DND-41 (cell line): ENCODE data around the gene KDSR.

Experiments used
- EZH2 ChIP-seq: IDR thresholded peaks from 3 replicates; pipeline ENCODE4 v1.6.1; 2012; ENCODE audit warnings: borderline replicate concordance, low read depth, mild to moderate bottlenecking, moderate library complexity, low read length, inconsistent platforms; ENCODE audit not compliant: severe bottlenecking
- TF ChIP-seq, protein P1 (sequence below): IDR thresholded peaks from 2 replicates; pipeline ENCODE4 v1.5.1; 2012; ENCODE audit warnings: borderline replicate concordance, low read length, moderate library complexity, mild to moderate bottlenecking; ENCODE audit not compliant: poor library complexity, severe bottlenecking; ENCODE audit errors: extremely low read depth

DNA sequence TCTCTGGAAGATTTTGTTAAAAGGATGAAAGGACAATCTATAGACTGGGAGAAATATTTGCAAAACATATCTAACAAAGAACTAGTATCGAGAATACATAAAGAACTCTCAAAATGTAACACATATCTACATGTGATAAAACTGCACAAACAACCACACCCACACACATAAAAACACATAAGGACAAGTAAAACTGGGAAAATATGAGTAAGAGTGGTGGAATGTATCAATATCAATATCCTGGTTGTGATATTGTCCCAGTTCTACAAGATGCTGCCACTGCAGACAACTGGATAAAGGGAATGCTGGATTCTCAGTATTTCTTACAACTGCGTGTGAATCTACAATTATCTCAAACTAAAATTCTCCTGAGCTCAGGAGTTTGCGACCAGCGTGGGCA is 45.9 kb upstream of the KDSR start:
- TF ChIP-seq, protein P1, sequence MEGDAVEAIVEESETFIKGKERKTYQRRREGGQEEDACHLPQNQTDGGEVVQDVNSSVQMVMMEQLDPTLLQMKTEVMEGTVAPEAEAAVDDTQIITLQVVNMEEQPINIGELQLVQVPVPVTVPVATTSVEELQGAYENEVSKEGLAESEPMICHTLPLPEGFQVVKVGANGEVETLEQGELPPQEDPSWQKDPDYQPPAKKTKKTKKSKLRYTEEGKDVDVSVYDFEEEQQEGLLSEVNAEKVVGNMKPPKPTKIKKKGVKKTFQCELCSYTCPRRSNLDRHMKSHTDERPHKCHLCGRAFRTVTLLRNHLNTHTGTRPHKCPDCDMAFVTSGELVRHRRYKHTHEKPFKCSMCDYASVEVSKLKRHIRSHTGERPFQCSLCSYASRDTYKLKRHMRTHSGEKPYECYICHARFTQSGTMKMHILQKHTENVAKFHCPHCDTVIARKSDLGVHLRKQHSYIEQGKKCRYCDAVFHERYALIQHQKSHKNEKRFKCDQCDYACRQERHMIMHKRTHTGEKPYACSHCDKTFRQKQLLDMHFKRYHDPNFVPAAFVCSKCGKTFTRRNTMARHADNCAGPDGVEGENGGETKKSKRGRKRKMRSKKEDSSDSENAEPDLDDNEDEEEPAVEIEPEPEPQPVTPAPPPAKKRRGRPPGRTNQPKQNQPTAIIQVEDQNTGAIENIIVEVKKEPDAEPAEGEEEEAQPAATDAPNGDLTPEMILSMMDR = no peak
- no peak for TF ChIP-seq EZH2
